Liver (tissue), 9 donors: Measurements from ENCODE around the gene RARS1. TPM values are rescaled to one million over a fixed set of nuclear protein-coding genes. Genes with fewer than 3 reads are reported as not detected.
A peak's percentile ranks its signal among the peaks of the same experiment; 100 is the strongest.

Experiments
- DNase-seq: peaks from one replicate; pipeline ENCODE4 v3.0.0-alpha.2; 2017; ENCODE audit warnings: low spot score
- H3K27ac ChIP-seq, 2 donors: one replicate each; pipeline ENCODE4 v1.7.0; 2013; ENCODE audit warnings: inconsistent platforms in 2 of 2, low read length in 2 of 2, control low read depth in 1 of 2, low read depth in 1 of 2, mild to moderate bottlenecking in 1 of 2
- H3K27me3 ChIP-seq, 4 donors: one replicate each; pipeline versions ENCODE4 v1.6.1 to v1.7.0; 2013; ENCODE audit warnings: low read length in 3 of 4, inconsistent platforms in 1 of 4, mild to moderate bottlenecking in 1 of 4, moderate library complexity in 1 of 4; ENCODE audit not compliant: control insufficient read depth in 4 of 4, insufficient read depth in 4 of 4
- H3K36me3 ChIP-seq, 4 donors: one replicate each; pipeline versions ENCODE4 v1.6.1 to v1.7.0; 2013; ENCODE audit warnings: low read length in 3 of 4, mild to moderate bottlenecking in 3 of 4, low read depth in 1 of 4, moderate library complexity in 1 of 4; ENCODE audit not compliant: control insufficient read depth in 4 of 4, insufficient read depth in 3 of 4
- H3K4me1 ChIP-seq, 4 donors: one replicate each; pipeline versions ENCODE4 v1.6.1 to v1.7.0; 2013; ENCODE audit warnings: low read length in 3 of 4, mild to moderate bottlenecking in 3 of 4, moderate library complexity in 1 of 4; ENCODE audit not compliant: control insufficient read depth in 4 of 4, insufficient read depth in 4 of 4
- H3K4me3 ChIP-seq, 3 donors: one replicate each; pipeline versions ENCODE4 v1.6.1 to v1.7.0; 2013; ENCODE audit warnings: low read length in 3 of 3, control low read depth in 1 of 3, low read depth in 1 of 3, mild to moderate bottlenecking in 1 of 3
- H3K9ac ChIP-seq, 2 donors: one replicate each; pipeline ENCODE4 v1.7.0; 2013; ENCODE audit warnings: low read length in 2 of 2, mild to moderate bottlenecking in 2 of 2, moderate library complexity in 2 of 2, control low read depth in 1 of 2, low read depth in 1 of 2
- H3K9me3 ChIP-seq, 4 donors: one replicate each; pipeline versions ENCODE4 v1.6.1 to v1.7.0; 2013; ENCODE audit warnings: low read length in 3 of 4; ENCODE audit not compliant: control insufficient read depth in 4 of 4
- HNF4A ChIP-seq, 2 donors: conservative IDR thresholded peaks; 2 replicates each; pipeline ENCODE4 v1.6.1; 2016; ENCODE audit warnings: antibody characterized with exemption in 2 of 2, mild to moderate bottlenecking in 2 of 2
- MAX ChIP-seq: IDR thresholded peaks from 2 replicates; pipeline ENCODE4 v1.6.1; 2016; ENCODE audit warnings: antibody characterized with exemption
- REST ChIP-seq: IDR thresholded peaks from 2 replicates; pipeline ENCODE4 v1.6.1; 2016; ENCODE audit warnings: antibody characterized with exemption, mild to moderate bottlenecking
- SP1 ChIP-seq: IDR thresholded peaks from 2 replicates; pipeline ENCODE4 v1.6.1; 2018; ENCODE audit warnings: antibody characterized with exemption, mild to moderate bottlenecking
- ZBTB33 ChIP-seq: IDR thresholded peaks from 2 replicates; pipeline ENCODE4 v1.6.1; 2016; ENCODE audit warnings: antibody characterized with exemption
- WGBS: extraction: QIAGEN DNeasy Blood & Tissue Kit; methylation state at CpG from one replicate; pipeline ENCODE4 v1.1.7; 2013; 5-methylcytosine and 5-hydroxymethylcytosine counted together
- polyA plus RNA-seq, 2 donors: library from polyadenylated mRNA; stranded (reverse) in 1 of 2; unstranded in 1 of 2; fragments of 200-250 nt in 1 of 2; fragments of >200 nt in 1 of 2; fragmentation: Nextera tagmentation in 1 of 2; extraction: Ambion mirVana in 1 of 2; gene quantifications; one replicate each; pipeline versions ENCODE4 v1.2.1 to v1.2.3, GENCODE V29; 2013 to 2015
- total RNA-seq, 2 donors: library from RNA; depleted of rRNA; stranded (reverse); fragments of >200 nt; gene quantifications; one replicate each; pipeline ENCODE4 v1.2.3, GENCODE V29; 2014
- donor health status: healthy.
- donor health status: healthy.
- donor health status: healthy.
- donor health status: healthy.
- donor health status: healthy.

Gene RARS1
- total and polyA plus RNA-seq, 4 donors: 16.5 to 42.5 (median 30.1) TPM

GRCh38 chr5:168525856-168526255 is 39.6 kb downstream of the RARS1 start:
- H3K9ac ChIP-seq: no peak overlapping the region
- no peak overlapping the region for H3K27ac ChIP-seq
- peaks cover 0 to 8% (median 0%) of the 10 kb centered on the region in 4 donors for H3K36me3 ChIP-seq
- no peak for DNase-seq
- no peak overlapping the region for H3K4me3 ChIP-seq
- peaks cover 3 to 8% (median 4%) of the 10 kb centered on the region in 4 donors for H3K4me1 ChIP-seq
- TF ChIP-seq SP1: no peak
- TF ChIP-seq HNF4A (conservative IDR thresholded peaks at IDR 0.05): peak; percentile 23 to 43
- 54% methylated on average over 2 of the region's 2 CpGs for WGBS
- peaks cover 0 to 7% (median under 1%) of the 10 kb centered on the region in 4 donors for H3K9me3 ChIP-seq
- peaks cover 0 to 4% (median 0%) of the 10 kb centered on the region in 4 donors for H3K27me3 ChIP-seq

GRCh38 chr5:168527756-168528295 is 41.6 kb downstream of the RARS1 start:
- Histone ChIP-seq H3K36me3 (peaks cover 0 to 4% (median 0%) of the 10 kb centered on the region in 4 donors), H3K4me3 (no peak overlapping the region), H3K4me1 (peaks cover 3 to 8% (median 4%) of the 10 kb centered on the region in 4 donors), H3K9ac (no peak overlapping the region), H3K27me3 (peaks cover 0 to 4% (median 0%) of the 10 kb centered on the region in 4 donors), H3K9me3 (peaks cover 0 to 7% (median under 1%) of the 10 kb centered on the region in 4 donors), H3K27ac (no peak overlapping the region)
- WGBS: 78% methylated on average over 4 of the region's 4 CpGs
- TF ChIP-seq HNF4A (conservative IDR thresholded peaks at IDR 0.05): peak in 1 of 2 donors; percentile 67
- TF ChIP-seq MAX: no peak
- DNase-seq: no peak

GRCh38 chr5:168528521-168529373 is 42.5 kb downstream of the RARS1 start, which contains the start of gene FBLL1:
Gene FBLL1, plus strand, starts transcription at chr5:168529305. Its CDS starts 200 bp downstream, at chr5:168529505.
- TF ChIP-seq REST (peak; percentile 98), ZBTB33 (no peak)
- DNase-seq: peak; percentile 48
- H3K27ac ChIP-seq: no peak within 1 kb of the TSS
- no peaks in the 10 kb centered on the region for H3K36me3 ChIP-seq
- H3K27me3 ChIP-seq: peaks cover 0 to 4% (median 0%) of the 10 kb centered on the region in 4 donors
- no peak within 1 kb of the TSS for H3K9ac ChIP-seq
- peaks cover 0 to 7% (median under 1%) of the 10 kb centered on the region in 4 donors for H3K9me3 ChIP-seq
- WGBS: 16% methylated on average over 38 of the region's 38 CpGs
- H3K4me3 ChIP-seq: peak within 1 kb of the TSS in 2 of 3 donors; percentile 42 to 56
- peaks cover 3 to 8% (median 4%) of the 10 kb centered on the region in 4 donors for H3K4me1 ChIP-seq
